Pancreas (tissue), 10 donors: Measurements from ENCODE around the gene TTC14. TPM values are rescaled to one million over a fixed set of nuclear protein-coding genes. Genes with fewer than 3 reads are reported as not detected.
A peak's percentile ranks its signal among the peaks of the same experiment; 100 is the strongest.
"Not testable (repeated sequence)": the region's sequence is repeated elsewhere in the genome, so short reads cannot be mapped to it uniquely, and the experiment has no call there.

Experiments
- ATAC-seq, 4 donors: fragments of 200-7000 bp; cut with Tn5 transposase; one replicate each; pipeline versions ENCODE4 v1.8.0 to v1.9.1; 2020; ENCODE audit warnings: mild to moderate bottlenecking in 4 of 4, moderate library complexity in 4 of 4
- DNase-seq, 6 donors: peaks; one replicate each; pipeline ENCODE4 v3.0.0-alpha.2; 2020
- FAIRE-seq: peaks from 2 replicates; lab custom pipeline; 2012; peaks lifted over from hg19 to GRCh38; lab: Jason Lieb, UNC
- H3K27ac ChIP-seq, 4 donors: fragments of 200-600 bp; sonication (generic); 1 replicate in 3 of 4; 2 replicates in 1 of 4; pipeline versions ENCODE4 v1.5.0 to v1.8.0; 2020
- H3K27me3 ChIP-seq, 4 donors: fragments of 200-600 bp; one replicate each; pipeline ENCODE4 v1.8.0; 2021
- H3K36me3 ChIP-seq, 3 donors: fragments of 200-600 bp; sonication (generic) in 1 of 3; one replicate each; pipeline versions ENCODE4 v1.5.0 to v1.8.0; 2020 to 2021
- H3K4me1 ChIP-seq, 3 donors: fragments of 200-600 bp; one replicate each; pipeline ENCODE4 v1.8.0; 2021
- H3K4me3 ChIP-seq, 4 donors: fragments of 200-600 bp; sonication (generic) in 2 of 4; one replicate each; pipeline versions ENCODE4 v1.5.0 to v1.8.0; 2020 to 2021
- H3K9me3 ChIP-seq, 4 donors: fragments of 200-600 bp; one replicate each; pipeline ENCODE4 v1.8.0; 2021
- CTCF ChIP-seq, 4 donors: fragments of 200-600 bp; sonication (generic) in 3 of 4; IDR thresholded peaks; one replicate each; pipeline versions ENCODE4 v1.5.0 to v1.8.0; 2021; ENCODE audit warnings: antibody characterized with exemption in 4 of 4
- WGBS, 2 donors: extraction: QIAGEN DNeasy Blood & Tissue Kit; methylation state at CpG; one replicate each; pipeline ENCODE4 v1.1.7; 2013; 5-methylcytosine and 5-hydroxymethylcytosine counted together
- intact Hi-C, 3 donors: fragments of 100-400 bp; cut with DNase I; formaldehyde crosslinking; loops; one replicate each; pipeline versions ENCODE4 v1.11.1 to v1.14.2; 2022
- polyA plus RNA-seq, 2 donors: library from polyadenylated mRNA; stranded (reverse); fragments of 200-250 nt; gene quantifications; one replicate each; pipeline ENCODE4 v1.2.3, GENCODE V29; 2013
- total RNA-seq, 6 donors: library from RNA; stranded (reverse); fragmentation: NEBNext Ultra II Directional in 4 of 6; extraction: Animal tissue kit (Norgen Biotek cat#: 25700) in 4 of 6; gene quantifications; one replicate each; pipeline versions ENCODE4 v1.2.1 to v1.2.4, GENCODE V29; 2021 to 2023
- donor health status: healthy with polysubstance abuse.
- donor health status: DM: no; HTN: no; CAD: no; lungs with moderate emphysema.
- donor health status: DM: no; HTN: no; CAD: no.
- donor health status: control.
- donor health status: control.
- donor health status: Bipolar disorder and iron deficiency.
- donor health status: DM: yes; HTN: yes; CAD: no.
- donor health status: DM: no; HTN: no; CAD: no.
- donor health status: DM: no; HTN: no; CAD: no.
- donor health status: DM: yes; HTN: yes; CAD: no.

Gene TTC14
- total and polyA plus RNA-seq, 8 donors, result 12.3 to 40.1 (median 22.2) TPM

- ATAC-seq (no peak), FAIRE-seq (no peak), DNase-seq (no peak)
- Histone ChIP-seq H3K36me3 (peaks cover 0 to 35% (median 25%) of the 10 kb centered on the region in 3 donors), H3K27ac (no peak overlapping the region), H3K4me1 (no peaks in the 10 kb centered on the region), H3K27me3 (no peaks in the 10 kb centered on the region), H3K9me3 (no peaks in the 10 kb centered on the region), H3K4me3 (no peak overlapping the region)
- WGBS, 2 donors, result 91 to 94% methylated on average over 5 of the region's 5 CpGs
- intact Hi-C loops, result no loop called here
- TF ChIP-seq CTCF (IDR thresholded peaks at IDR 0.05), result no peak
Observed at GRCh38 chr3:180612364-180612763, 10.4 kb downstream of the TTC14 start.

DNA sequence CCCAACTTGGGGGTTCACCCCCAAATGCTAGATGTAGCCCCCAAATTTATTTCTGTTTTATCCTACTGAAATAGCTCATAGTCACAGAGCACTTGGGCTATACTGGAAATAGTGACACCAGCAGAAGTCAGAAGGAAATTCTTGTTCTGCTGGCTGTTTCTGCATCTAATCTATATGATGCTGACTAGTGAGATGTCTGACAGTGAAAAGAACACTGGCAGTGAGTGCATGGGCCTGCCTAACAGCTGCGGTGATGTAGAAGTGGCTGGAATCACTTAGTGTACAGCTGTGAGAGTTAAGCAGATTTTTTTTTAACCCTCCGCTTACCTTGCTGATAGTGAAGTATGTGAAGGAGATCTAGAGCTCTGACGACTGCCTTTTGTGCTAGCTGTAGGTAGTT is 14.0 kb downstream of the TTC14 start:
- Histone ChIP-seq H3K36me3 (peaks cover 0 to 6% (median 0%) of the 10 kb centered on the region in 3 donors), H3K27me3 (no peaks in the 10 kb centered on the region), H3K27ac (no peak overlapping the region), H3K9me3 (no peaks in the 10 kb centered on the region), H3K4me1 (no peaks in the 10 kb centered on the region), H3K4me3 (no peak overlapping the region)
- ATAC-seq (peak in 1 of 4 donors; percentile 55), DNase-seq (no peak), FAIRE-seq (no peak)
- WGBS, 2 donors, result 46 to 57% methylated on average over 3 of the region's 3 CpGs
- no peak for TF ChIP-seq CTCF (IDR thresholded peaks at IDR 0.05)
- intact Hi-C loops, result no loop called here

DNA sequence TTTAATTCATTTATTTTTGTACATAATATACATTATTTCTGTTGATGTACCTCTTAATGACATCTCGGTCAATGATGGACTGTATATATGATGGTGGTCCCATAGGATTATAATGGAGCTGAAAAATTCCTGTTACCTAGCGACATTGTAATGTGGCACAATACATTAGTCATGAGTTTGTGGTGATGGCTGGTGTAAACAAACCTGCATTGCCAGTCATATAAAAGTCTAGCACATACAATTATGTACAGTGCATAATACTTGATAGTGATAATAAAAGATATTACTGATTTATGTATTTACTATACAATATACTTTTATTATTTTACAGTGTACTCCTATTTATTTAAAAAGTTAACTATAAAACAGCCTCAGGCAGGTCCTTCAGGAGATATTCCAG is 15.1 kb downstream of the TTC14 start:
- Histone ChIP-seq H3K4me1 (no peaks in the 10 kb centered on the region), H3K27me3 (no peaks in the 10 kb centered on the region), H3K36me3 (no peaks in the 10 kb centered on the region), H3K9me3 (no peaks in the 10 kb centered on the region), H3K4me3 (no peak overlapping the region), H3K27ac (no peak overlapping the region)
- intact Hi-C loops, result no loop called here
- 93 to 97% methylated on average over 2 of the region's 2 CpGs for WGBS, 2 donors
- FAIRE-seq (peak; percentile 13), ATAC-seq (no peak), DNase-seq (no peak)
- TF ChIP-seq CTCF (IDR thresholded peaks at IDR 0.05), result no peak

DNA sequence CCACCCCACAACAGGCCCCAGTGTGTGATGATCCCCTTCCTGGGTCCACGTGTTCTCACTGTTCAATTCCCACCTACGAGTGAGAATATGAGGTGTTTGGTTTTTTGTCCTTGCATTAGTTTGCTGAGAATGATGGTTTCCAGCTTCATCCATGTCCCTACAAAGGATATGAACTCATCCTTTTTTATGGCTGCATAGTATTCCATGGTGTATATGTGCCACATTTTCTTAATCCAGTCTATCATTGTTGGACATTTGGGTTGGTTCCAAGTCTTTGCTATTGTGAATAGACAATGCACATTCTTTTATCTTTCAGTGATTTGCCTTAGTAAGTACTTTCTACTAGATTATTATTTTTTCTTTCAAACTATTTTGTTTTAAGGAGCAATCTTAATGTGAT is 16.6 kb downstream of the TTC14 start:
- WGBS, 2 donors, result 92 to 96% methylated on average over 2 of the region's 2 CpGs
- ATAC-seq, FAIRE-seq, H3K4me3 ChIP-seq, H3K27ac ChIP-seq, H3K4me1 ChIP-seq, intact Hi-C loops, H3K9me3 ChIP-seq, H3K27me3 ChIP-seq, H3K36me3 ChIP-seq, DNase-seq: not testable (repeated sequence)

- ATAC-seq (peak in 1 of 4 donors; percentile 54), DNase-seq (no peak), FAIRE-seq (no peak)
- WGBS, 2 donors, result 47 to 50% methylated on average over 2 of the region's 2 CpGs
- H3K27me3 ChIP-seq, result no peaks in the 10 kb centered on the region
- TF ChIP-seq CTCF (IDR thresholded peaks at IDR 0.05), result no peak
- intact Hi-C loops, result no loop called here
- H3K4me1 ChIP-seq, result no peaks in the 10 kb centered on the region
- H3K27ac ChIP-seq, result no peak overlapping the region
- H3K4me3 ChIP-seq, result no peak overlapping the region
- no peaks in the 10 kb centered on the region for H3K9me3 ChIP-seq
- H3K36me3 ChIP-seq, result no peaks in the 10 kb centered on the region
Observed at GRCh38 chr3:180619723-180620122, 17.8 kb downstream of the TTC14 start.
